Spinal cord (tissue), 10 donors: ENCODE measurements around the gene FOXD4. TPM values are rescaled to one million over a fixed set of nuclear protein-coding genes. Genes with fewer than 3 reads are reported as not detected.
A peak's percentile ranks its signal among the peaks of the same experiment; 100 is the strongest.
"Not testable (repeated sequence)": the region's sequence is repeated elsewhere in the genome, so short reads cannot be mapped to it uniquely, and the experiment has no call there.

Source experiments
- DNase-seq, 6 donors: peaks; one replicate each; pipeline versions ENCODE4 v3.0.0 to v3.0.0-alpha.2; 2013 to 2015; ENCODE audit warnings: low spot score in 6 of 6, low read depth in 4 of 6
- H3K27ac ChIP-seq: one replicate; pipeline ENCODE4 v1.5.1; 2013; ENCODE audit warnings: low read depth, low read length, control low read depth
- H3K27me3 ChIP-seq: one replicate; pipeline ENCODE4 v1.6.1; 2013; ENCODE audit warnings: low read length; ENCODE audit not compliant: control insufficient read depth, insufficient read depth
- H3K36me3 ChIP-seq: one replicate; pipeline ENCODE4 v1.6.1; 2013; ENCODE audit warnings: low read length; ENCODE audit not compliant: control insufficient read depth, insufficient read depth
- H3K4me1 ChIP-seq: one replicate; pipeline ENCODE4 v1.6.1; 2013; ENCODE audit warnings: low read length; ENCODE audit not compliant: control insufficient read depth, insufficient read depth
- H3K4me3 ChIP-seq: one replicate; pipeline ENCODE4 v1.5.1; 2013; ENCODE audit warnings: low read depth, low read length, control low read depth
- H3K9me3 ChIP-seq: one replicate; pipeline ENCODE4 v1.6.1; 2013; ENCODE audit warnings: low read length; ENCODE audit not compliant: control insufficient read depth, insufficient read depth
- WGBS: methylation state at CpG from one replicate; pipeline ENCODE4 v1.1.5; 2013; ENCODE audit warnings: missing lambda C conversion rate; ENCODE audit not compliant: insufficient coverage; 5-methylcytosine and 5-hydroxymethylcytosine counted together
- polyA plus RNA-seq, 2 donors: library from polyadenylated mRNA; unstranded; fragments of 120-200 nt; gene quantifications; one replicate each; pipeline ENCODE4 v1.2.1, GENCODE V29; 2013; ENCODE audit not compliant: insufficient read length in 2 of 2
- total RNA-seq, 2 donors: library from RNA; depleted of rRNA in 1 of 2; stranded (reverse); fragments of 120-200 nt in 1 of 2; fragments of >200 nt in 1 of 2; gene quantifications; one replicate each; pipeline versions ENCODE4 v1.2.3 to v1.2.4, GENCODE V29; 2013 to 2014
- donor health status: healthy.

The FOXD4 gene
- total and polyA plus RNA-seq, 4 donors = 0.66 to 1.9 (median 1.2) TPM

GRCh38 chr9:76389-76788 is 41.8 kb downstream of the FOXD4 start:
- H3K27ac ChIP-seq, DNase-seq, H3K4me3 ChIP-seq, H3K27me3 ChIP-seq, H3K4me1 ChIP-seq, H3K36me3 ChIP-seq, H3K9me3 ChIP-seq: not testable (repeated sequence)
- no CpG with 5 or more reads among the region's 3 CpGs for WGBS

GRCh38 chr9:73900-74525 is 44.2 kb downstream of the FOXD4 start:
- not testable (repeated sequence) for DNase-seq, H3K36me3 ChIP-seq, H3K27ac ChIP-seq, H3K4me3 ChIP-seq, H3K9me3 ChIP-seq, H3K4me1 ChIP-seq, H3K27me3 ChIP-seq
- no CpG with 5 or more reads among the region's 18 CpGs for WGBS

- not testable (repeated sequence) for H3K27me3 ChIP-seq, H3K27ac ChIP-seq, H3K4me3 ChIP-seq, H3K9me3 ChIP-seq, H3K36me3 ChIP-seq, H3K4me1 ChIP-seq
- DNase-seq = peak in 2 of 6 donors; percentile 9 to 22
- WGBS = under 1% methylated on average over 106 of the region's 109 CpGs
Observed at GRCh38 chr9:73076-73899, 44.9 kb downstream of the FOXD4 start.

Other genes with a start within 250 kb of the FOXD4 start
- gene WASHC1, start 89.0 kb downstream of the FOXD4 start, total RNA-seq = 10 to 100 TPM in 1 of 2 donors, 1 to 10 TPM in 1; 7.0 to 22.5 TPM
- gene WASHC1, start 89.0 kb downstream of the FOXD4 start, polyA plus RNA-seq = 10 to 100 TPM; 15.7 to 24.3 TPM
- gene ZNG1A, start 60.6 kb upstream of the FOXD4 start, total RNA-seq = 10 to 100 TPM; 37.5 to 51.4 TPM
- gene ZNG1A, start 60.6 kb upstream of the FOXD4 start, polyA plus RNA-seq = 10 to 100 TPM; 38.9 to 45.1 TPM
- 10 to 100 TPM in 1 of 2 donors, 1 to 10 TPM in 1; 7.2 to 14.2 TPM for gene DOCK8, start 96.4 kb upstream of the FOXD4 start, total RNA-seq
- gene DOCK8, start 96.4 kb upstream of the FOXD4 start, polyA plus RNA-seq = 10 to 100 TPM; 10.6 to 12.2 TPM